HUES6 (cell line): ENCODE data around the gene PPL.

Source experiments
- H3K27ac ChIP-seq: 2 replicates; pipeline ENCODE4 v1.7.0; 2013; ENCODE audit warnings: low read depth, mild to moderate bottlenecking, low read length, inconsistent platforms
- H3K27me3 ChIP-seq: 2 replicates; pipeline ENCODE4 v1.6.1; 2013; ENCODE audit warnings: low read length; ENCODE audit not compliant: control insufficient read depth, insufficient read depth
- H3K36me3 ChIP-seq: 2 replicates; pipeline ENCODE4 v1.6.1; 2013; ENCODE audit warnings: low read length; ENCODE audit not compliant: control insufficient read depth, insufficient read depth
- H3K4me1 ChIP-seq: 2 replicates; pipeline ENCODE4 v1.6.1; 2013; ENCODE audit warnings: low read length; ENCODE audit not compliant: control insufficient read depth, insufficient read depth
- H3K4me3 ChIP-seq: 2 replicates; pipeline ENCODE4 v1.5.1; 2013; ENCODE audit warnings: low read depth, low read length
- H3K9ac ChIP-seq: one replicate; pipeline ENCODE4 v1.6.1; 2013; ENCODE audit warnings: mild to moderate bottlenecking, low read length
- H3K9me3 ChIP-seq: 2 replicates; pipeline ENCODE4 v1.6.1; 2013; ENCODE audit warnings: low read depth, low read length; ENCODE audit not compliant: control insufficient read depth, insufficient read depth

The PPL gene

GRCh38 chr16:4944333-4945281 lies 7.7 kb upstream of the PPL start:
- Histone ChIP-seq H3K36me3 (no peaks in the 10 kb centered on the region), H3K4me1 (peaks cover 62% of the 10 kb centered on the region), H3K9me3 (no peaks in the 10 kb centered on the region), H3K27ac (peak overlapping the region; percentile 95), H3K27me3 (no peaks in the 10 kb centered on the region), H3K4me3 (no peak overlapping the region; the same call in 1 of the 2 replicates), H3K9ac (peak overlapping the region; percentile 79)

GRCh38 chr16:4942481-4942880 lies 5.5 kb upstream of the PPL start:
- H3K4me1 ChIP-seq = peaks cover 48% of the 10 kb centered on the region
- H3K36me3 ChIP-seq = no peaks in the 10 kb centered on the region

GRCh38 chr16:4940719-4941118 lies 3.8 kb upstream of the PPL start:
- Histone ChIP-seq H3K9me3 (no peaks in the 10 kb centered on the region), H3K9ac (no peak overlapping the region), H3K27me3 (peaks cover 12% of the 10 kb centered on the region; the same call in 1 of the 2 replicates), H3K27ac (no peak overlapping the region), H3K36me3 (no peaks in the 10 kb centered on the region), H3K4me3 (no peak overlapping the region), H3K4me1 (peaks cover 48% of the 10 kb centered on the region)

More at GRCh38 chr16:4942481-4942880, 5.5 kb upstream of the PPL start:
- H3K4me3 ChIP-seq = peak overlapping the region; percentile 30; the same call in 1 of the 2 replicates
- peak overlapping the region; percentile 79 for H3K9ac ChIP-seq
- H3K9me3 ChIP-seq = no peaks in the 10 kb centered on the region
- H3K27ac ChIP-seq = peak overlapping the region; percentile 91; the same call in 1 of the 2 replicates
- H3K27me3 ChIP-seq = peaks cover 2% of the 10 kb centered on the region; the same call in 1 of the 2 replicates

- H3K27me3 ChIP-seq = peaks cover 14% of the 10 kb centered on the region; the same call in 1 of the 2 replicates
- no peak overlapping the region for H3K27ac ChIP-seq
- 0 out of 2 replicates have a peak, but pooled peaks cover 2% of the 10 kb centered on the region for H3K36me3 ChIP-seq
- H3K4me3 ChIP-seq = no peak overlapping the region
- peaks cover 37% of the 10 kb centered on the region for H3K4me1 ChIP-seq
- no peaks in the 10 kb centered on the region for H3K9me3 ChIP-seq
- H3K9ac ChIP-seq = no peak overlapping the region
These were observed 1.7 kb upstream of the PPL start for GRCh38 chr16:4938683-4939030.

- Histone ChIP-seq H3K27ac (no peak overlapping the region), H3K9me3 (no peaks in the 10 kb centered on the region), H3K4me3 (peak overlapping the region; percentile 95), H3K36me3 (0 out of 2 replicates have a peak, but pooled peaks cover 2% of the 10 kb centered on the region), H3K4me1 (peaks cover 31% of the 10 kb centered on the region), H3K27me3 (peaks cover 14% of the 10 kb centered on the region; the same call in 1 of the 2 replicates), H3K9ac (no peak overlapping the region)
These were observed 1.1 kb upstream of the PPL start for GRCh38 chr16:4937782-4938682.

GRCh38 chr16:4936181-4936990 lies 562 bp downstream of the PPL start:
- Histone ChIP-seq H3K4me3 (peak overlapping the region; percentile 95), H3K4me1 (peaks cover 24% of the 10 kb centered on the region), H3K9ac (peak overlapping the region; percentile 87), H3K9me3 (no peaks in the 10 kb centered on the region), H3K36me3 (0 out of 2 replicates have a peak, but pooled peaks cover 2% of the 10 kb centered on the region), H3K27ac (peak overlapping the region; percentile 61; the same call in 1 of the 2 replicates), H3K27me3 (peaks cover 14% of the 10 kb centered on the region; the same call in 1 of the 2 replicates)

GRCh38 chr16:4935241-4935855 lies 1.6 kb downstream of the PPL start:
- Histone ChIP-seq H3K36me3 (0 out of 2 replicates have a peak, but pooled peaks cover 2% of the 10 kb centered on the region), H3K9ac (peak overlapping the region; percentile 4), H3K9me3 (no peaks in the 10 kb centered on the region), H3K27me3 (peaks cover 14% of the 10 kb centered on the region; the same call in 1 of the 2 replicates), H3K4me1 (peaks cover 16% of the 10 kb centered on the region), H3K4me3 (peak overlapping the region; percentile 95), H3K27ac (no peak overlapping the region)

GRCh38 chr16:4934591-4934990 lies 2.4 kb downstream of the PPL start:
- no peaks in the 10 kb centered on the region for H3K9me3 ChIP-seq
- no peak overlapping the region for H3K27ac ChIP-seq
- no peak overlapping the region for H3K9ac ChIP-seq
- H3K27me3 ChIP-seq = peaks cover 14% of the 10 kb centered on the region; the same call in 1 of the 2 replicates
- peaks cover 16% of the 10 kb centered on the region for H3K4me1 ChIP-seq
- 0 out of 2 replicates have a peak, but pooled peaks cover 2% of the 10 kb centered on the region for H3K36me3 ChIP-seq
- no peak overlapping the region for H3K4me3 ChIP-seq

GRCh38 chr16:4933871-4934395 lies 3.0 kb downstream of the PPL start:
- peaks cover 16% of the 10 kb centered on the region for H3K4me1 ChIP-seq
- no peak overlapping the region for H3K27ac ChIP-seq
- H3K36me3 ChIP-seq = 0 out of 2 replicates have a peak, but pooled peaks cover 2% of the 10 kb centered on the region
- H3K27me3 ChIP-seq = peaks cover 14% of the 10 kb centered on the region; the same call in 1 of the 2 replicates
- no peak overlapping the region for H3K4me3 ChIP-seq
- H3K9me3 ChIP-seq = no peaks in the 10 kb centered on the region
- no peak overlapping the region for H3K9ac ChIP-seq
